ENCODE results near the gene ACADVL.
A peak's percentile ranks its signal among the peaks of the same experiment; 100 is the strongest.

ACADVL gene

DNA sequence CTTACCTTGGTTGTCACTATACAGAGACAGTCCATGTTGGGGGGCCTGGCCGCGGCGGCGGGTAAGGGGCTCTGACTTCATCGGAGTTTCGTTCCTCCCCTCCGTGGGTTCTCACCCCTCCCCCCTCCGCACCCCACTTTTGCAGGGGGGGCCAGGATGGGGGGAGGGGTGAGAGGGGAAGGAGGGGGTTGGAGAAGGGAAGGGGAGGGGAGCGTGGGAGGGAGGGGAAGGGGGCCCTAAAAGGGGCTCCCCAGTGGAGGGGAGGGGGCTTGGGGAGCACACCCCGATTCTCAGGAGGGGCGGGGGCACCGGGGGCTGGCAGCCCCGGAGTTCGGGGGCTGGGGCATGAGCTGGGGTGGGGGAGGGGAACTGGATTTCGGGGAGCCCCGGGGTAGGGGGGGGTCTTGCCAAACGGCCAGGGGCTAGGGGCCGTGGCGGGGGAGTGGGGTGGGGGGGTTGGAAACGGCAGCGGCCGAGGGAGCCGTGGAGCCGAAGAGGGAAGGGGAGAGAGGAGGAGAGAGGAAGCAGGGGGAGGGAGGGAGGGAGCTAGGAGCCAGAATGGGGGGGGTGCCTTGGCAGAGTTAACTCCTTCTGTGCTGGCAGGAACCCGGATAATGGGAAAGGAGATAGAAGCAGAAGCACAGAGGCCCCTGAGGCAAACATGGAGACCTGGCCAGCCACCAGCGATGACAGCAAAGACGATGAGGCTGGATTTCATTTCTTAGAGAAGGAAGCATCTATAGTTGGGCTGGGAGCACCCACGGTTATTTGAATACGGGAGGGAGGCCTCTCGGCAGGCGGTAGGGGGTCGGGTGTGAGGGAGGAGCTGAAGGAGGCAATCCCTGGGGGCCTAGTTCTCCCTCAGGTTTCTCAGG lies 2.4 kb upstream of the ACADVL start:
- DNase-seq = peak; percentile 82

DNA sequence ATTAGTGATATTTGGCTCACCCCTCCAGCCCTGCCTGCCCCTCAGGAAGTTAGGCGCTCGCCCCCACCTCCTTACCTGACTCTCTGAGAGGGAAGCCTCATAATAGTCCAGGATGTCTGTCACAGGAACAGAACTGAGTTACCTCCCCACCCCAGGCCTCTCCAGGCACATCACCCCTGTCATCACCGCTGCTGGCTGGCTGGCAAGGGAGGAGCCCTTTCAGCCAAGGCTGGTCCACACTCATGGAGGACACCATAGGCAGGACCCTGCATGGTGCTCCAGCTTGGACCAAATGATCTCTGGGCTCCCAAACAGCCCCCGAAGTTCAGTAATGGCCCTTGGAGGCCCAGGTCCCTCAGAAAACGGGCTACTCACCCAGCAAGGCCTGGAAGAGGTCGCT lies 1.6 kb upstream of the ACADVL start:
- no peak for DNase-seq

DNA sequence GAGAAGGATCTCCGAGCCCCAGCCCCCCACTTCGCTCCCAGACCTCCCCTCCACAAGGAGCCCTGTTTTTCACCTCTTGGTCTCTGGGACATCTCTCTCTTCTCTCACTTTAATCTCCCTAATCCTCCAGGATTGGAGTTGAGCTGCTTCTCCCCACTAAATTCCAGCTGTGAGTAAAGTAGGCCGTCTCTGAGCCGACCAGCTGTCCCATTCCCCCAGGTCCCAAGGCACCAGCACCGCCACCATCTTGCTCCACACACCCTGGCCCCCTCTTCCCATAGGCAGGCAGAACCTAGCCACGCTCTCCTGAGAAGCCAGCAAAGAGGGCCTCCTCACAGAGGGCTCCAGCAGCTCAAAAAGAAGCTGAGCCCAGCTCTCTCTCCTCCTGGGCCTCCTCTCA lies 980 bp upstream of the ACADVL start:
- no peak for DNase-seq

DNA sequence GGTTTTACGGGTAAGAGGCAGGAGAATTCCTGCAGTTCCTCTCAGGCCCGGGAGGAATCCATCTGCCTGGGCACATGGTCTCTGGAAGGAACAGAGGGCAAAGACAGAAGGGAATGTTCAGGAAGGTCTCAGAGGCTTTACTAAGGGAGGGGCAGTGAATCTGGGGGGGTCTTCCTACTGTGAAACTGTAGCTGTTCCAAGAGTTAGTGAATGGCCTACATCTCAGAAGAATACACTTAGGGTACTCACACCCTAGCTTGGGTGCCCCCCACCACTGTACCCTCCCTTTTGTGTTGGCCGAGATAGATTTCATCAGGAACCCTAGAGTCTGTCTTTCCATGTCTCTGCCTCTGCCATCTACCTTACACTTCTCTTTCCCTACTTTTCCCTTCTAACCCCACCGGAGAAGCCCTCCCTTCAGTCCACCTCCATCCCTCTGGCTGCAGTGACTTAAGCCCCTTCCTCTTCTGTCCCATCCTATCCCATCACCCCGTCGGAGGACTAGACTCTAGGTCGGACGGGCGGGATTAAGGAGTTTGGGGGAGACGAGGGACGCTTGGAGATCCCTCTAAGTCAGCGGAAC lies 418 bp upstream of the ACADVL start:
- DNase-seq = no peak

GRCh38 chr17:7220593-7221277 lies 997 bp downstream of the ACADVL start:
- DNase-seq = peak; percentile 57

DNA sequence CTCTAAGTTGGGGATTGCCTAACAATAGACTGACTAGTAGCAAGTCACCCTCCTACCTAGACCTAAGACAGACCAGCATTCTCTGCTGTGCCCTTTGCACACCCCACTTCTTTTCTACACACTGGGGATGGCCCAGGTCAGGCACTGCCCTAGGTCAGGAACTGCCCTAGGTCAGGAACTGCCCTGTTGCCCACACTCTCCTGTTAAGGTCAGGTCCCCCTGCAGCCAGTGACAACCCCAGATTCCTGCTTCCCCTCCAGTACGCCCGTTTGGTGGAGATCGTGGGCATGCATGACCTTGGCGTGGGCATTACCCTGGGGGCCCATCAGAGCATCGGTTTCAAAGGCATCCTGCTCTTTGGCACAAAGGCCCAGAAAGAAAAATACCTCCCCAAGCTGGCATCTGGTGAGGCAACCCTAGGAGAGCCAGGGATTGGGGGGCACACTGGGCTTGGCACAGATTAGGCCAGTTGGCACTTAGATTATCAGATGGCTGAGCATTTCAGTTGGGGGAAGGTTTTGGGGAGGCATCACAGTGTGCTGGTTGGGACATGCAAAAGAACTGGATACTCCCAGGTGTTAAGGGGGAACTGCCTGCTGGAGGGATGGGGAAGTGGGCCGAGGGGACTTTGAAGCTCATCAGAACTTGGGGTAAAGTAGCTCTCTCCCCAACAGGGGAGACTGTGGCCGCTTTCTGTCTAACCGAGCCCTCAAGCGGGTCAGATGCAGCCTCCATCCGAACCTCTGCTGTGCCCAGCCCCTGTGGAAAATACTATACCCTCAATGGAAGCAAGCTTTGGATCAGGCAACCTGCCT lies 1.7 kb downstream of the ACADVL start:
- no peak for DNase-seq

DNA sequence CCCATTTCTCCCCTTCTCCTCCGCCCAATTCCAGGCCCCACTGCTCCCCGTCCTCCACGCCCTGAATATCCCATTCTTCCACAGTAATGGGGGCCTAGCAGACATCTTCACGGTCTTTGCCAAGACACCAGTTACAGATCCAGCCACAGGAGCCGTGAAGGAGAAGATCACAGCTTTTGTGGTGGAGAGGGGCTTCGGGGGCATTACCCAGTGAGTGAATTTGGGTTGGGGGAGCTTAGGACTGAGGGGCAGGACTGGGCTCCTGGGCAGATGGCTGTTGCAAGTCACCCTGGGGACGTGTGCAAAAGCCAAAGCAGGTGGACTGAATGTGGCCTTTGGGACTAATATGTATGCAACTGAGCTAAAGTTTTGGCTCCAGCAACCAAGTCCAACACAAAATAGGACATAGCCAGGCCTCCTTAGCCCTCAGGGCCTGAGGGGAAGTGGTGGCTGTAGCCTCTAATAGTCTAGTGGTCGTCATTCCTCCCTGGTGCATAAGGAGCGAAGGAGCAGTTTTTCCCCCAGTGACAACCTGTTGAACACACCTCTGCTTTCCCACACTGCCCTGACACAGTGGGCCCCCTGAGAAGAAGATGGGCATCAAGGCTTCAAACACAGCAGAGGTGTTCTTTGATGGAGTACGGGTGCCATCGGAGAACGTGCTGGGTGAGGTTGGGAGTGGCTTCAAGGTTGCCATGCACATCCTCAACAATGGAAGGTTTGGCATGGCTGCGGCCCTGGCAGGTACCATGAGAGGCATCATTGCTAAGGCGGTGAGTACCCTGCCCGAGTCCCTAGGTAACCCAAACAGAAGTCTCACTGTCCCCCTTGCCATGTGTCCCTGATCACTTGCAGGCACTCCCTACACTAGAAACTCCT lies 2.6 kb downstream of the ACADVL start:
- DNase-seq = no peak

- no peak for DNase-seq
These were observed 3.2 kb downstream of the ACADVL start for GRCh38 chr17:7222972-7223292.

DNA sequence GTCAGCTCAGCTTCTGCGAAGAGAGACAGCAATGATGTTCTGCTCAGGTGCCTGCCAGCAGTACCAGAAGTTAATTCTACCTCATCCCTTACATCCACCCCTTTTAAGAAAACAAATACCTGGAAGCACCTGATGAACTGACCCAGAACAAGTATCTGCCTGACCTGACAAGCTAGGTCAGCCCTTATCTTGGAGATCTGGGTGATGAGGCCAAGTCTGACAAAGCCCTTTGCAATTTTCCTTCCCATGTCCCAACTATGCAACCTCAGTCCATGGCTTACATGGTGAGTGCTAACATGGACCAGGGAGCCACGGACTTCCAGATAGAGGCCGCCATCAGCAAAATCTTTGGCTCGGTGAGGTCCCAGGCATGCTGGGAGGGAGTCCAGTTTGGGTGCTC lies 3.6 kb downstream of the ACADVL start:
- DNase-seq = no peak

GRCh38 chr17:7224110-7224509 lies 4.4 kb downstream of the ACADVL start:
- DNase-seq = no peak

DNA sequence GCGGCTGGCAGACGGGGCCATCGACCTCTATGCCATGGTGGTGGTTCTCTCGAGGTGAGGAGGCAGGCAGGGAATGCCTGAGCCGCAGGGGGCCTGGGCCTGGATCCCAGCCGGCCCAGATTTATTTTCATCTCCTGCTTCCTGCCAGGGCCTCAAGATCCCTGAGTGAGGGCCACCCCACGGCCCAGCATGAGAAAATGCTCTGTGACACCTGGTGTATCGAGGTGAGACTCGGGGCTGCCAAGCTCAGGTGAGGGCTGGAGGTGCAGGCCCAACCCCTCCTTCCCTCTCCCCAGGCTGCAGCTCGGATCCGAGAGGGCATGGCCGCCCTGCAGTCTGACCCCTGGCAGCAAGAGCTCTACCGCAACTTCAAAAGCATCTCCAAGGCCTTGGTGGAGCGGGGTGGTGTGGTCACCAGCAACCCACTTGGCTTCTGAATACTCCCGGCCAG lies 4.9 kb downstream of the ACADVL start:
- no peak for DNase-seq

- DNase-seq = no peak
These were observed 6.1 kb downstream of the ACADVL start for GRCh38 chr17:7225711-7226331.

- no peak for DNase-seq
These were observed 7.3 kb downstream of the ACADVL start for GRCh38 chr17:7226721-7227710.

- no peak for DNase-seq
These were observed 9.2 kb downstream of the ACADVL start for GRCh38 chr17:7228920-7229319.

- DNase-seq = no peak
These were observed 9.8 kb downstream of the ACADVL start for GRCh38 chr17:7229504-7229903.

- no peak for DNase-seq
These were observed 12.4 kb downstream of the ACADVL start for GRCh38 chr17:7232114-7232513.

GRCh38 chr17:7233701-7234082 lies 14.0 kb downstream of the ACADVL start:
- no peak for DNase-seq

DNA sequence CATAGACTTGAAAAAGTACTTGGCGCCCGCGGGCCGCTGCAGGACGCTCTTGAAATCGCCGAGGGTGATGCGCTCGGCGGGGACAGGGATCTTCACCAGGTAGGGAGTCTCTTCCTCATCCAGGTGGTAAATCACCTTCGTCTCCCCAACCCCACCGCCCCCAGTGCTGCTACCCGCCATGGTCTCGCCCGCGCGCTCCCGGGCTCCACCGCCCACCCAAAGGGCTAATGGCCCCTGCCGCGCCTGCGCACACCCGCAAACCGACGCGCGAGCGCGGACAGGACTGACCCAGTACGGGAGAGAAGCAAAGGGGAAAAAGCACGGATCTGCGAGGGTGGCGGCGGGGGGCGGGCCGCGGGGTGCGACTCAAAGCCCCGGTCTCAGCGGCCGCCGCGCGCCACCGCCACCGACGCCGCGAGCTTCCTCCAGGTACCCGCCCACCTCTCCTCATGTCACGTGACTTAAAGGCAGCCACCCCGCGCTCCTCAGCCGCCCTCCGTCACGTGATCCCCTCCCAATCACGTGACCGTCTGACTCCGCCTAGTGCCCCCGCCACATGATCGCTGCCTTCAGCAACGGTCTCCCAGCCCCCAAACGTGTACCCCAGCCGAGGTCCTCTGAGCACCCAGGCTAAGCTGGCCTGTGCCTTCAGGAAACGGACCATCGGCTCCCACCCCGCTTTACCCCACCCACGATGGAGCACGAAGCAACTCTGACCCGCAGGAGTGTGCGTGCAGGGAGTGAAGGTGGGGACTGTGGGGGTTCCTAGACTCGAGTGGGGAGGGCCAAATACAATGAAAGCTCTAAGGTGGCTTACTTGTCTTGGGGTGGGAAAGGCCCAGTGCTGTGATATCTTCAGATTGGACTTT lies 14.6 kb downstream of the ACADVL start, which contains the start of gene DVL2:
DVL2 (minus strand) TSS at position 435 of the 869 bp plus-strand sequence; CDS start at position 180, 255 bp downstream.
- peak; percentile 95 for DNase-seq
